ENCODE data around the gene TP73. TPM values are rescaled to one million over a fixed set of nuclear protein-coding genes. Genes with fewer than 3 reads are reported as not detected.

TP73 gene
- total RNA-seq, 2 experiments from 2014 or later: not detected

DNA sequence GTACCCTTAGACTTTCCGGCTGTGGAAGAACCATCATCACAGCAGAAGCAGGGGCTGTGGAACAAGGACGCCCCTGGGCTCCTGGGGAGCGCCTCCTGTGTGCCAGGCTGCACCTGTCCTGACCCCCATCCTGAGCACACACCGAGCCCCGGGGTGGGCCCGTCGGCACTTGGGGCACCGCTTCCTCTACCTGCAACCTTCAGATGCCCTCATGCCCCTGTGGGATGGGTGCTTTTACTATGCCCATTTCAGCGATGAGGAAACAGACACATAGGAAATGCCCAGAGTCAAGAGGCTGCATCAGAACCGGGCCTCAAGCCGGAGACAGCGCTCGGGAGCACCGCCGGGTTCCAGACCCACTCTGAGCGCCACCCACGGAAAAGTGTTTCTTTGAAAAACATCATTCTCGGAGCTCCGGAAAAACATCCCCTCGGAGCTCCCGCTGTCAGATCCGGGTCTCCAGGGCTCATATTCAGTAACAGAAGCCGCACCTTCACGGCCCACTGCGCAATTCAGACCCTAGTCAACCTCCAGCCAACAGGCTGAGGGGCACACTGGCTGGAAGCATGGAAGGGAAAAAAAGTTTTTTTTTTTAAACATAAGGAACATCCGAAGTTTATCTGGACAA, 19.5 kb upstream of the TP73 start:
- TF ChIP-seq, protein P1, sequence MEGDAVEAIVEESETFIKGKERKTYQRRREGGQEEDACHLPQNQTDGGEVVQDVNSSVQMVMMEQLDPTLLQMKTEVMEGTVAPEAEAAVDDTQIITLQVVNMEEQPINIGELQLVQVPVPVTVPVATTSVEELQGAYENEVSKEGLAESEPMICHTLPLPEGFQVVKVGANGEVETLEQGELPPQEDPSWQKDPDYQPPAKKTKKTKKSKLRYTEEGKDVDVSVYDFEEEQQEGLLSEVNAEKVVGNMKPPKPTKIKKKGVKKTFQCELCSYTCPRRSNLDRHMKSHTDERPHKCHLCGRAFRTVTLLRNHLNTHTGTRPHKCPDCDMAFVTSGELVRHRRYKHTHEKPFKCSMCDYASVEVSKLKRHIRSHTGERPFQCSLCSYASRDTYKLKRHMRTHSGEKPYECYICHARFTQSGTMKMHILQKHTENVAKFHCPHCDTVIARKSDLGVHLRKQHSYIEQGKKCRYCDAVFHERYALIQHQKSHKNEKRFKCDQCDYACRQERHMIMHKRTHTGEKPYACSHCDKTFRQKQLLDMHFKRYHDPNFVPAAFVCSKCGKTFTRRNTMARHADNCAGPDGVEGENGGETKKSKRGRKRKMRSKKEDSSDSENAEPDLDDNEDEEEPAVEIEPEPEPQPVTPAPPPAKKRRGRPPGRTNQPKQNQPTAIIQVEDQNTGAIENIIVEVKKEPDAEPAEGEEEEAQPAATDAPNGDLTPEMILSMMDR (IDR thresholded peaks at IDR 0.05): no peak
- H3K4me1 Mint-ChIP-seq (ENCODE audit: low read depth): no peaks in the 10 kb centered on the region
- ChIA-PET CTCF (no interaction called here), POLR2A (no interaction called here)
- intact Hi-C loops (cut with DNase I, micrococcal nuclease): no loop called here
- H3K27ac Mint-ChIP-seq: no peak overlapping the region
- peaks cover 2% of the 10 kb centered on the region for H3K4me1 ChIP-seq (ENCODE audit: insufficient read depth, low read length)
- H3K4me3 Mint-ChIP-seq: no peak overlapping the region
- H3K36me3 Mint-ChIP-seq (ENCODE audit: low read depth): peaks cover 66% of the 10 kb centered on the region
- no peaks in the 10 kb centered on the region for H3K9me3 Mint-ChIP-seq
- no peaks in the 10 kb centered on the region for H3K9me3 ChIP-seq (ENCODE audit: control insufficient read depth in 1 of 2, insufficient read depth in 1 of 2, low read length in 2 of 2)
- no peak overlapping the region for H3K4me3 ChIP-seq (ENCODE audit: low read length)
- ATAC-seq (ENCODE audit: poor library complexity) (no peak), DNase-seq (no peak)
- no peaks in the 10 kb centered on the region for H3K27me3 Mint-ChIP-seq
- H3K27ac ChIP-seq (ENCODE audit: low read depth in 1 of 2, low read length in 2 of 2): no peak overlapping the region
- peaks cover 87% of the 10 kb centered on the region for H3K36me3 ChIP-seq (ENCODE audit: insufficient read depth, low read length)
- no peaks in the 10 kb centered on the region for H3K27me3 ChIP-seq (ENCODE audit: control insufficient read depth in 1 of 2, insufficient read depth in 2 of 2, low read length in 2 of 2)

DNA sequence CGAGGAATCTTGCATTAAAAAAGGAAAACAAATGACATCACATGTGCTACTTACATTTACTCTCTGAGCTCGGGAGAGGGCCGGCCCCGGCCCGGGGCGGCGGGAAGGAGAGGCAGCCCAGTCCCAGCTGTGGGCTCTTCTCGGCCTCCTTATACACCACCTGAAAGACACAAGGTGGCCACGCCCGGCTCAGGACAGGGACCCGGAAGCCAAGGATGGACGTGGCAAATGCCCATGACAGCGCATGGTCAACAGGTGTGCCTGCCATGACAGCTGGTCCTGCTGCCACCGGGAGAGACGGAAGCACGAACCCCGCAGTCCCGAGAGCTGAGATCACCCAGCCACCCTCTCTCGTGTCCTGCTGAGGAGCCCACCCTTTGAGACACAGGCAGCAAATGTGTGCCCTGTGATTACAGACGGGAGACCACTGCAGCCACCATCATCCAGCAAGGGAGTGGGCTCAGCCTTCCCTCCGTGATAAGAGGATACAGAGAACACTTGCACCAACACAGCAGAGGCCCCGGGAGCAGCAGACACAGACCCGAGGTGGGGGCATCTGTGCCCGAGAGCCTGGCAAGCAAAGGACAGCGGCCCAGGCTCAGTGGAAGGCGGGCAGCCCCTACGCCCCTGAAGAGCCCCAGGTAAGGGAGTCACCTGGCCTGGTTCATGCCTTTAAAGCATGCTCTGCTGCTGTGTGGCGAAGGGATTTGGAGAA, 18.8 kb upstream of the TP73 start:
- Histone ChIP-seq H3K4me1 (ENCODE audit: insufficient read depth, low read length) (peaks cover 2% of the 10 kb centered on the region), H3K27me3 (ENCODE audit: control insufficient read depth in 1 of 2, insufficient read depth in 2 of 2, low read length in 2 of 2) (no peaks in the 10 kb centered on the region), H3K4me3 (ENCODE audit: low read length) (no peak overlapping the region), H3K9me3 (ENCODE audit: control insufficient read depth in 1 of 2, insufficient read depth in 1 of 2, low read length in 2 of 2) (no peaks in the 10 kb centered on the region), H3K27ac (ENCODE audit: low read depth in 1 of 2, low read length in 2 of 2) (no peak overlapping the region), H3K36me3 (ENCODE audit: insufficient read depth, low read length) (peaks cover 87% of the 10 kb centered on the region)
- Mint-ChIP-seq H3K4me1 (ENCODE audit: low read depth) (no peaks in the 10 kb centered on the region), H3K36me3 (ENCODE audit: low read depth) (peaks cover 69% of the 10 kb centered on the region), H3K27me3 (no peaks in the 10 kb centered on the region), H3K27ac (no peak overlapping the region), H3K9me3 (no peaks in the 10 kb centered on the region), H3K4me3 (no peak overlapping the region)
- ChIA-PET CTCF (no interaction called here), POLR2A (no interaction called here)
- DNase-seq (no peak), ATAC-seq (ENCODE audit: poor library complexity) (no peak)
- TF ChIP-seq, protein P1 (IDR thresholded peaks at IDR 0.05): no peak
- intact Hi-C loops (cut with DNase I, micrococcal nuclease): no loop called here

DNA sequence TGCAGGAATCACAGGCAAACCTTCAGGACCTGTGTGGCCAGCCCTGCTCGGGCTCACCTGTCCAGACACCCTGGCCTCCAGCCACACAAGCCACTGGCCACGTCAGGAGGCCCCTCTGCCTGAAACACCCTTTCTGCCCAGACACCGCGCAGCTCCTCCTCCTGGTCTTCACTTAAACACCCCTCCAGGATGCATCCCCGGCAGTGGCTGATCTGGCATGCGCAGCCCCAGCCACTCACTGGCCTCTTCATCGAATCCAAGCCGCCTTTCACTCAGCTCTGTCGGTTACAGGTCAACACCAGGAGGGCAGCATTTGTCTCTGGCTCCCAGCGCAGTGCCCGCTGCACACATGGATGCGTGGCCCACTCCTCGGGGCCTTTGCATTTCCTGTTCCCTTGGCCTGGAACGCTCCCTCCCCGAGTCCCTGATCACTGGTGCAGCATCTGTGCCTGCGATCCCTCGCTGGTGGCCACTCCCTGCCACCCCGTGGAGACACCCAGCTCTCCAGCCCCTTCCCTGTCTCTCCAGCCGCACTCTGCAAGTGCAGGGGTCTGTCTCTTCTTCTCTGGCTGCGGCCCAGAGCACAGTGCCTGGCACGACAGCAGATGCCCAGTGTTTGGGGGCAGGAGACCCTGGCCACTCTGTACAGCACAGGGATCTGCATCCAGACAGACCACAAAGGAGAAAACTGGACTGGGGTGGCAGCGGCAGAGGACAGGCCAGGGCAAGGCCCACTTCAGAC, 18.1 kb upstream of the TP73 start:
- ATAC-seq (ENCODE audit: poor library complexity): no peak
- Mint-ChIP-seq H3K4me3 (no peak overlapping the region), H3K27ac (no peak overlapping the region), H3K4me1 (ENCODE audit: low read depth) (no peaks in the 10 kb centered on the region), H3K9me3 (no peaks in the 10 kb centered on the region), H3K36me3 (ENCODE audit: low read depth) (peaks cover 68% of the 10 kb centered on the region), H3K27me3 (no peaks in the 10 kb centered on the region)
- intact Hi-C loops (cut with DNase I, micrococcal nuclease): no loop called here
- no peak overlapping the region for H3K27ac ChIP-seq (ENCODE audit: low read depth in 1 of 2, low read length in 2 of 2)
- peaks cover 2% of the 10 kb centered on the region for H3K4me1 ChIP-seq (ENCODE audit: insufficient read depth, low read length)
- H3K27me3 ChIP-seq (ENCODE audit: control insufficient read depth in 1 of 2, insufficient read depth in 2 of 2, low read length in 2 of 2): no peaks in the 10 kb centered on the region
- CTCF ChIA-PET: no interaction called here
- H3K4me3 ChIP-seq (ENCODE audit: low read length): no peak overlapping the region
- no peaks in the 10 kb centered on the region for H3K9me3 ChIP-seq (ENCODE audit: control insufficient read depth in 1 of 2, insufficient read depth in 1 of 2, low read length in 2 of 2)
- POLR2A ChIA-PET: no interaction called here
- peaks cover 87% of the 10 kb centered on the region for H3K36me3 ChIP-seq (ENCODE audit: insufficient read depth, low read length)
- DNase-seq: no peak
- TF ChIP-seq, protein P1 (IDR thresholded peaks at IDR 0.05): no peak
